ENCODE results near the gene TEN1. TPM values are rescaled to one million over a fixed set of nuclear protein-coding genes. Genes with fewer than 3 reads are reported as not detected.

The TEN1 gene
- total and polyA plus RNA-seq, 2 of the 13 experiments (the other 11 are each of a cell fraction or from before 2014, with no cell fraction given) = 18.0 to 21.3 TPM

DNA sequence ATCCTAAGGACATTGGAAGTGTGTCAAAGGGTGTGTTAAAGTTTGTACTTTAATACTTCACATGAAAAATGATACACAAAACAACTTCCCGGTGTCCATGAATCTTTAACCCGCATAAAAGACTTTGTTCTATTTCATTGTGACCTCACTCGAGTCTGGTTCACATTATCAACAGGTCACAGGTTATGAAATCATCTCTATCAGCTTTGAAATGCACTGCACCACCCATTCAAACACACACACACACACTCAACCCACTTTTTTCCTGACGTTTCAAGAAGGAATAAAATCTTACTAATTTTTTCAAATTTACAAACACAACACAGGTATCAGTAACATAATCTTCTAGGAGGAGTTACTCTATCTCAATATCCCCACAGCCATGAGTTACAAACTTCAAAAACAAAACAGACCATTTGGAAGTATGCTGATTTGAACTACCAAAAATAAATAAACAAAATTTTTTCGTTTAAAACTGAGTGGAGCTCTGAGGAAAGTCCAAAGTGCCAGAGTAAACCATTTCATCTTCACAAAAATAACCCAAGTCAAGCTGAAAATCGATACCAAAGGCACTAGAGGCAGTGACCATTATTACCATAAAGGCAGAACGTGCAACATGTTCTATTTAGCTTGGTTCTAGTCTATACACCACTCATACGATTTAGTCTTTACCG, 2.7 kb upstream of the TEN1 start (continued):
- TF ChIP-seq, protein P1, sequence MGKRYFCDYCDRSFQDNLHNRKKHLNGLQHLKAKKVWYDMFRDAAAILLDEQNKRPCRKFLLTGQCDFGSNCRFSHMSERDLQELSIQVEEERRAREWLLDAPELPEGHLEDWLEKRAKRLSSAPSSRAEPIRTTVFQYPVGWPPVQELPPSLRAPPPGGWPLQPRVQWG (CRISPR knock-in tag; IDR thresholded peaks at IDR 0.05; ENCODE audit: borderline replicate concordance, low read depth) = no peak
- TF ChIP-seq CCAR2 (optimal IDR thresholded peaks at IDR 0.05; ENCODE audit: low read depth, low read length) = no peak
- TF ChIP-seq TARDBP (CRISPR knock-in tag; IDR thresholded peaks at IDR 0.05) = peak; percentile 67
- TF ChIP-seq PAX8 (CRISPR knock-in tag; IDR thresholded peaks at IDR 0.05; ENCODE audit: borderline replicate concordance) = no peak
- TF ChIP-seq, protein P2, sequence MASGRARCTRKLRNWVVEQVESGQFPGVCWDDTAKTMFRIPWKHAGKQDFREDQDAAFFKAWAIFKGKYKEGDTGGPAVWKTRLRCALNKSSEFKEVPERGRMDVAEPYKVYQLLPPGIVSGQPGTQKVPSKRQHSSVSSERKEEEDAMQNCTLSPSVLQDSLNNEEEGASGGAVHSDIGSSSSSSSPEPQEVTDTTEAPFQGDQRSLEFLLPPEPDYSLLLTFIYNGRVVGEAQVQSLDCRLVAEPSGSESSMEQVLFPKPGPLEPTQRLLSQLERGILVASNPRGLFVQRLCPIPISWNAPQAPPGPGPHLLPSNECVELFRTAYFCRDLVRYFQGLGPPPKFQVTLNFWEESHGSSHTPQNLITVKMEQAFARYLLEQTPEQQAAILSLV (CRISPR knock-in tag; IDR thresholded peaks at IDR 0.05; ENCODE audit: borderline replicate concordance) = no peak
- TF ChIP-seq, protein P3, sequence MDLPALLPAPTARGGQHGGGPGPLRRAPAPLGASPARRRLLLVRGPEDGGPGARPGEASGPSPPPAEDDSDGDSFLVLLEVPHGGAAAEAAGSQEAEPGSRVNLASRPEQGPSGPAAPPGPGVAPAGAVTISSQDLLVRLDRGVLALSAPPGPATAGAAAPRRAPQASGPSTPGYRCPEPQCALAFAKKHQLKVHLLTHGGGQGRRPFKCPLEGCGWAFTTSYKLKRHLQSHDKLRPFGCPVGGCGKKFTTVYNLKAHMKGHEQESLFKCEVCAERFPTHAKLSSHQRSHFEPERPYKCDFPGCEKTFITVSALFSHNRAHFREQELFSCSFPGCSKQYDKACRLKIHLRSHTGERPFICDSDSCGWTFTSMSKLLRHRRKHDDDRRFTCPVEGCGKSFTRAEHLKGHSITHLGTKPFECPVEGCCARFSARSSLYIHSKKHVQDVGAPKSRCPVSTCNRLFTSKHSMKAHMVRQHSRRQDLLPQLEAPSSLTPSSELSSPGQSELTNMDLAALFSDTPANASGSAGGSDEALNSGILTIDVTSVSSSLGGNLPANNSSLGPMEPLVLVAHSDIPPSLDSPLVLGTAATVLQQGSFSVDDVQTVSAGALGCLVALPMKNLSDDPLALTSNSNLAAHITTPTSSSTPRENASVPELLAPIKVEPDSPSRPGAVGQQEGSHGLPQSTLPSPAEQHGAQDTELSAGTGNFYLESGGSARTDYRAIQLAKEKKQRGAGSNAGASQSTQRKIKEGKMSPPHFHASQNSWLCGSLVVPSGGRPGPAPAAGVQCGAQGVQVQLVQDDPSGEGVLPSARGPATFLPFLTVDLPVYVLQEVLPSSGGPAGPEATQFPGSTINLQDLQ (CRISPR knock-in tag; IDR thresholded peaks at IDR 0.05) = no peak
- TF ChIP-seq TSC22D2 (CRISPR knock-in tag; IDR thresholded peaks at IDR 0.05; ENCODE audit: borderline replicate concordance) = no peak
- TF ChIP-seq ATAD3A (CRISPR knock-in tag; IDR thresholded peaks at IDR 0.05) = no peak
- TF ChIP-seq, protein P4, sequence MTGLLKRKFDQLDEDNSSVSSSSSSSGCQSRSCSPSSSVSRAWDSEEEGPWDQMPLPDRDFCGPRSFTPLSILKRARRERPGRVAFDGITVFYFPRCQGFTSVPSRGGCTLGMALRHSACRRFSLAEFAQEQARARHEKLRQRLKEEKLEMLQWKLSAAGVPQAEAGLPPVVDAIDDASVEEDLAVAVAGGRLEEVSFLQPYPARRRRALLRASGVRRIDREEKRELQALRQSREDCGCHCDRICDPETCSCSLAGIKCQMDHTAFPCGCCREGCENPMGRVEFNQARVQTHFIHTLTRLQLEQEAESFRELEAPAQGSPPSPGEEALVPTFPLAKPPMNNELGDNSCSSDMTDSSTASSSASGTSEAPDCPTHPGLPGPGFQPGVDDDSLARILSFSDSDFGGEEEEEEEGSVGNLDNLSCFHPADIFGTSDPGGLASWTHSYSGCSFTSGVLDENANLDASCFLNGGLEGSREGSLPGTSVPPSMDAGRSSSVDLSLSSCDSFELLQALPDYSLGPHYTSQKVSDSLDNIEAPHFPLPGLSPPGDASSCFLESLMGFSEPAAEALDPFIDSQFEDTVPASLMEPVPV (CRISPR knock-in tag; IDR thresholded peaks at IDR 0.05) = no peak
- TF ChIP-seq HOXA5 (CRISPR knock-in tag; IDR thresholded peaks at IDR 0.05) = 0 out of 2 replicates have a peak, but pooled peaks have one; percentile 63
- TF ChIP-seq, protein P5, sequence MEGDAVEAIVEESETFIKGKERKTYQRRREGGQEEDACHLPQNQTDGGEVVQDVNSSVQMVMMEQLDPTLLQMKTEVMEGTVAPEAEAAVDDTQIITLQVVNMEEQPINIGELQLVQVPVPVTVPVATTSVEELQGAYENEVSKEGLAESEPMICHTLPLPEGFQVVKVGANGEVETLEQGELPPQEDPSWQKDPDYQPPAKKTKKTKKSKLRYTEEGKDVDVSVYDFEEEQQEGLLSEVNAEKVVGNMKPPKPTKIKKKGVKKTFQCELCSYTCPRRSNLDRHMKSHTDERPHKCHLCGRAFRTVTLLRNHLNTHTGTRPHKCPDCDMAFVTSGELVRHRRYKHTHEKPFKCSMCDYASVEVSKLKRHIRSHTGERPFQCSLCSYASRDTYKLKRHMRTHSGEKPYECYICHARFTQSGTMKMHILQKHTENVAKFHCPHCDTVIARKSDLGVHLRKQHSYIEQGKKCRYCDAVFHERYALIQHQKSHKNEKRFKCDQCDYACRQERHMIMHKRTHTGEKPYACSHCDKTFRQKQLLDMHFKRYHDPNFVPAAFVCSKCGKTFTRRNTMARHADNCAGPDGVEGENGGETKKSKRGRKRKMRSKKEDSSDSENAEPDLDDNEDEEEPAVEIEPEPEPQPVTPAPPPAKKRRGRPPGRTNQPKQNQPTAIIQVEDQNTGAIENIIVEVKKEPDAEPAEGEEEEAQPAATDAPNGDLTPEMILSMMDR (CRISPR knock-in tag; IDR thresholded peaks at IDR 0.05) = no peak
- peak; percentile 92 for TF ChIP-seq PPARG (CRISPR knock-in tag; conservative IDR thresholded peaks at IDR 0.05)
- no peak; the same call in 1 of the 2 replicates for TF ChIP-seq ZNF331 (CRISPR knock-in tag; IDR thresholded peaks at IDR 0.05)
- TF ChIP-seq RFX1 (IDR thresholded peaks at IDR 0.05) = no peak
- peak; percentile 16; the same call in 1 of the 2 replicates for TF ChIP-seq FOXK2 (IDR thresholded peaks at IDR 0.05)
- TF ChIP-seq, protein P6, sequence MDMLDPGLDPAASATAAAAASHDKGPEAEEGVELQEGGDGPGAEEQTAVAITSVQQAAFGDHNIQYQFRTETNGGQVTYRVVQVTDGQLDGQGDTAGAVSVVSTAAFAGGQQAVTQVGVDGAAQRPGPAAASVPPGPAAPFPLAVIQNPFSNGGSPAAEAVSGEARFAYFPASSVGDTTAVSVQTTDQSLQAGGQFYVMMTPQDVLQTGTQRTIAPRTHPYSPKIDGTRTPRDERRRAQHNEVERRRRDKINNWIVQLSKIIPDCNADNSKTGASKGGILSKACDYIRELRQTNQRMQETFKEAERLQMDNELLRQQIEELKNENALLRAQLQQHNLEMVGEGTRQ (IDR thresholded peaks at IDR 0.05; ENCODE audit: low read depth, low read length) = no peak
- TF ChIP-seq, protein P6 (CRISPR knock-in tag; IDR thresholded peaks at IDR 0.05; ENCODE audit: borderline replicate concordance) = no peak
- TF ChIP-seq ZFP41 (CRISPR knock-in tag; IDR thresholded peaks at IDR 0.05; ENCODE audit: borderline replicate concordance) = no peak
- no peak for TF ChIP-seq HMG20A (CRISPR knock-in tag; IDR thresholded peaks at IDR 0.05; ENCODE audit: borderline replicate concordance)
- TF ChIP-seq ZNF33A (CRISPR knock-in tag; IDR thresholded peaks at IDR 0.05; ENCODE audit: borderline replicate concordance) = 0 out of 2 replicates have a peak, but pooled peaks have one; percentile 47

All from HepG2 (cell line).